Fibroblast of mammary gland (primary cell): ENCODE measurements around the gene ATP6V0E2.

Experiments used
- DNase-seq: peaks from one replicate; pipeline ENCODE4 v3.0.0-alpha.2; 2010; ENCODE audit warnings: low read depth
- H3K4me3 ChIP-seq: 2 replicates; pipeline ENCODE4 v1.5.1; 2011; ENCODE audit warnings: low read depth, mild to moderate bottlenecking, low read length, moderate library complexity; ENCODE audit not compliant: control insufficient read depth
- CTCF ChIP-seq: conservative IDR thresholded peaks from 2 replicates; pipeline ENCODE4 v1.5.1; 2011; ENCODE audit warnings: low read depth, low read length, inconsistent platforms; ENCODE audit not compliant: control insufficient read depth, insufficient read depth

The ATP6V0E2 gene

DNA sequence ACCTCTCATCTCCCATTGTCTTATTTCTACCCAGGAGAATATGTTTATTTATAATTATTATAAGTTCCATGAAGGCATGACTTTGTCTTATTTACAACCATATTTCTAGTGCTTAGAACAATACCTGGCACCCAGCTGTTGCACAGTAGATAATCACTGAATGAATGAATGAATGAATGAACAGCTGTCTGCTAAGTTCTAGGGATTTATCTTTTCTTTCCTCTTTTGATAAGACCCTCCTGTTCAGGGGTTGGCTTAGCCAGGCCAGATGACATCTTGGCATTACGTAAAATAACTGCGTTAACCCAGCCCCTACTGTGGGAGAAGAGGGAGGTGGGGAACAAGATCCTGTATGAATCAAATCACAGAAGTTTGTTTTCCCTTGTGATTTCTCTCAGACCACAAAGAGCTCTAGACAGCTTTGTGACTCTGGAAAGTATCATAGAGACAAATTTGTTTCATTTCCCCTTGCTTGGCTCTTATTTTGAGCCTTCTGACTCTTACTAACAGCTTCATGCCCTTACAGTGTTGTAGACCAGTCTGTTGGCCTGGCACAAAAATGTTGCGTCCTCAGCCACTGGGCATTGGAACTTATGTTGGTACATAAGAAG lies 27.2 kb upstream of the ATP6V0E2 start:
- DNase-seq = no peak
- no peak overlapping the region for H3K4me3 ChIP-seq
- TF ChIP-seq CTCF = no peak

DNA sequence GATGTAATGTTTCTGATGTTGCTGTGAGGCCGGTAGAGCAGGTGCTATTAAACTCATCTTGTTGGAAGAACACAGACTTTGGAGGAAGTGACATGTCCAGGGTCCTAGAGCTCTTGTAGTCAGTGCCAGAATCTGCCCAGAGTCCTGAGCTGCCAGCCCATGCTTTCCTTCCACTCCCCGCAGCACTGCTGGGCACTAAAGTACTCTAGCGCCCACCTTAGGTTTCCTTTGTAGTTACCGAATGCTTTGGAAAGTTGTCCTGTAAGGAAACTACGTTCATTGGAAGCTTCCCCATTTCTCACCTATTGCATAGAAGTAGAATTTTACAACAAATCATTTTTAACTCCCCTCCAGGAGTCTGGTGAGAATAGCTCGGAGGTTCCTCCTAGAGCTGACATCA lies 24.6 kb upstream of the ATP6V0E2 start:
- TF ChIP-seq CTCF = no peak
- no peak for DNase-seq
- no peak overlapping the region for H3K4me3 ChIP-seq

- no peak for TF ChIP-seq CTCF
- H3K4me3 ChIP-seq = no peak overlapping the region
- no peak for DNase-seq
Observed at GRCh38 chr7:149850007-149850594, 23.7 kb upstream of the ATP6V0E2 start.

DNA sequence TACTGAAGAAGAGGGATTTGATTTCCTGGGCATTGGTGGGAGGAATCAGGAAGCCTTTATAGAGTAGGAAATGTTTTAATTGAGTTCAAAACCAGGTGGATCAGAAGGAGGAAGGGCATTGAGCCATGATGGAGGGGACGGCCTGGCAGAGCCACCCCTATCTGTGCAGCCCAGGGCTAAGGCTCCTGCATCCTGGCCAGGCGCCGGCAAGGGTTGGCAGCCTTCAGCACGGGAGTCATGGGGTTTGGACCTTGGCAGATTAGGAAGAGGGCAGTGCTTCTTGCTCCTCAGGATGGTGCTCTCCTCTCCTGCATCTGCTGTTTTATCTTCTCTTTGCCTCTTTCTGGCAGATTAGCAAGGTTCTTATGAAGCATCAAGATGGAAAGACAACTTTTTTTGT lies 23.1 kb upstream of the ATP6V0E2 start:
- DNase-seq = no peak
- no peak for TF ChIP-seq CTCF
- no peak overlapping the region for H3K4me3 ChIP-seq

GRCh38 chr7:149851449-149851848 lies 22.3 kb upstream of the ATP6V0E2 start:
- no peak for DNase-seq
- TF ChIP-seq CTCF = no peak
- H3K4me3 ChIP-seq = no peak overlapping the region

- no peak for DNase-seq
- no peak for TF ChIP-seq CTCF
- H3K4me3 ChIP-seq = no peak overlapping the region
Observed at GRCh38 chr7:149853157-149853556, 20.6 kb upstream of the ATP6V0E2 start.
